ENCODE data around the gene LYPD1.

GRCh38 chr2:132598536-132598935, 71.5 kb downstream of the LYPD1 start:
- TF ChIP-seq EZH2 (IDR thresholded peaks at IDR 0.05) (no peak), CTCF (IDR thresholded peaks at IDR 0.05) (no peak)

Measured in neural progenitor cell (in vitro differentiated cells).